GM19328 (cell line): ENCODE results near the gene C12orf76.
A peak's percentile ranks its signal among the peaks of the same experiment; 100 is the strongest.
"Not testable (repeated sequence)": the region's sequence is repeated elsewhere in the genome, so short reads cannot be mapped to it uniquely, and the experiment has no call there.

Experiments
- ATAC-seq: cut with Tn5 transposase; IDR thresholded peaks from one replicate; pipeline ENCODE4 v1.9.1; 2021; ENCODE audit warnings: mild to moderate bottlenecking, moderate library complexity; ENCODE audit not compliant: unreplicated experiment

Gene C12orf76

DNA sequence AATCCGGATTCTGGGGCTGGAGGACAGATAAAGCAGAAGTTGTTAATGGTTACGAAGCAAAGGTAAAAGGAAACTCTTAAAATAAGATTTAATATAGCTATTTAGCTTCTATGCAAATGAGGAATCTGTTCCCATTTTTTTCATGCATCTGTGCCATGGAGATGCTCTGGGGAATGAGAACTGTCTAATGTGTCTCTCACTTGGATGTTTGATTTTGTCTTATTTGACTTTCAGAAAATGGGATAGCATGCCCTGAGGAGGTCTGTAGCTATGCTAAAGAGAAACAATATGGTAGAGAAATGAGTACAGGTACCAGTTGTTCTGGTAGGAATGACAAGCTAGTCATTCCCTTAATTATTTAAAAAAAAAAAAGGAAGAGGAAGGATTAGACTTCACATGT is 24.3 kb downstream of the C12orf76 start:
- ATAC-seq: no peak

DNA sequence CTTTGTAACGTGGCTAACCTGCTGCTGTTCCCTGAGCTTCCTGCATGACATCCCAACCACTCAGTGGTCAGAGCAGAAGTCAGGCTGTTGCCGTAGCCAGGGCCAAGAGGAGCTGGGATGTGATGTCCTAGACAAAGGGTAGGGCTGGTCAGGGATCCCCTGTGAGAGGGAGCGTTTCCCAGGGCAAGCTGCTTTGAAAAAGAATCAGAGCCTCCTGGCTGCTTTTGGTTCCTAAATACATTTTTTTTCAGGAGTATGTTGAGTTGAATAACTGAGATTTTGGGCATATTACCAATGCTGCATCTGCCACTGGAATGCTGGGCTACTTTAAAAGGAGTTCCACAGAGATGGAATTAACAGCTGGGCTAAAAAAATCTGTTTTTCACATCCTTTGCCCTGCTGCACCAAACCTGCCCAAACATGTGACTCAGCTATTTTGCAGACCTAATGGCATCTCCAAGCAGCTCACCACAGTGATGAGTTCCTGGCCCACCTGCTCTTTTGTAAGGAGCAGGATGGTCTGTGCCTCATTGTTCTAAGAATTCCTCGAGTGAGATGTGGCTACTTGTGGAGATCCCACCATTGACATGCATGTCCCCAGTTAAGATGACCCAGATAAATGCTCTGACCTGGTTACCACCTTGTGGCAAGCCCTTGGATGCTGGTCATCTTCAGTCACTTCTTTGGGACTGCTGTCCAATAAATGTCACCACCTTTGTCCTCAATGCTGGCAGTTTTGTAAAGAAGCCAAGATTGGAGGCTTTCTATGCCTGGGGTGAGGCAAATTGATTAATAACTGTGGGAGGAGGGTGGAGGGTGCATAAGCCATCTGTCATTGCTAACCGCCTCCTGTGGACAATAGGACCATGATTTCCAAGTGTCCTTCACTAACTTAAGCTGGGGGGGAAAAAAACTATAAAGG is 25.0 kb downstream of the C12orf76 start:
- no peak for ATAC-seq

DNA sequence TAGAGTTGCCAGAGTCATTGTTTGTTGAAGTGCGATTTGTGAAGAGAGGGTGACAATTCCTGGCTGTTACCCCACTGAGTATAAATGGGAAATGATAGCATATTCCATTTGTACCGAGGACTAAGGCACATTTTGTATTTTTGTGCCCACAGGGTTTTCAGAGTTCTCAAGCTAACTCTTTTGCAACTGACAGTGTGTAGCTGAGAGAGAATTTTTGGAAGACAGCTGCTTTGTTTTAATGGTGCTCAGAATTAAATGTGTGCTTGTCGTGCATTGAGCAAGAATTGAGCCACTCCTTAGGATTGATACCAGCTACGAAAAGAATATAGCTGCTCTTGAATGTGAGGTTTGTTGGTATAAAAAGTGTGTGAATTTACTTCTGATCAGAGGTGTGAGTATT is 27.4 kb downstream of the C12orf76 start:
- no peak for ATAC-seq

DNA sequence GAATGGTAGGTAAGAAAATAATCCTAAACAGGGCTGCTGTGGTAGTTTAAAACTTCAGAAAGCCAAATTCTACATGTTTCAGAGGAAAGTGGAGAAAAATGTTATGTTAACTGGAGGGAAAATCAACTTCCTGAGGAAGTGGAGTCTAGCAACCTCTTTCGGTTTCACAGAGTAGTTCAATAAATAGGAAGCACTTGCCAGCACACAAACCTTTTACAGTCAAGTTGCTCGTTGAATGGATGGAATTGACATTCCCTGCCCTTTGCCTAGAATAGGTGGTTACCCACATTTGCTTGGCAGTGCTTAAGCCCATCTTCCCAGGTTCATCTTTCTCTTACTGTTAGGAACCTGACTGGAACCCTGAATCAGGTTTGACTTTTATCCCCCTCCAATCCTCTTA is 33.2 kb downstream of the C12orf76 start:
- no peak for ATAC-seq

DNA sequence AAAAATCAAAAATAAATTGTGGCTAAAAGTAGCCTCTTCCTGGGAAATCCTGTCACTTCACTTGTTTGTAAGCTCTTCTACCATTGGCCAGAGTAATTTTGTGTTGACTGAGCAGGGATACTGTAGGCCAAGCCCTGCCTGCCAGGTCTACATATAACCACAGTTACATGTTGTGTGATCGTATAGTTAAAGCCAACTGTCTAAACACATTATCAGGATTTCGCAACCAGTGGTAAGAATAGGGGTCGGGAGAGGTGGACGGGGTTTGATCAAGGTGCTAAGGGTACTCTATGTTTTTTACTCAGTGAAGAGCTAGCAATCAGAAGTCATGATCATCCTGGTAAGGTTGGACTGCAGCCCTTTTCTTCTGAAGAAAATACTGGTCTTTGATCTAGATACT is 35.7 kb downstream of the C12orf76 start:
- no peak for ATAC-seq

DNA sequence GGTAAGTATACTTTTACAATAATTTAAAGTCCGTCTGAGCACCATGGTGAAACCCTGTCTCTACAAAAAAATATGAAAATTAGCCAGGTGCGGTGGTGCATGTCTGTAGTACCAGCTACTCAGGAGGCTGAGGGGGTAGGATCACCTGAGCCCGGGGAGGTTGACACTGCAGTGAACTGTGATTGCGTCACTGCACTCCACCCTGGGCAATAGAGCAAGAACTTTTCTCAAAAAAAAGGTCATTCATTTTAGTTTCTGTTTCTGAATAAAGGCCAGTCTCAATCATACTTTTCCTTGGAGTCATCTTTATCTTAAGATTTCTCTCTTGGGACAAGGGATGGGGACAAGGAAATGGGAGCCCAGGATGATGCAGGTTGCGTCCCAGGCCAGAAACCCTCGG is 36.2 kb downstream of the C12orf76 start:
- ATAC-seq: peak; percentile 50

DNA sequence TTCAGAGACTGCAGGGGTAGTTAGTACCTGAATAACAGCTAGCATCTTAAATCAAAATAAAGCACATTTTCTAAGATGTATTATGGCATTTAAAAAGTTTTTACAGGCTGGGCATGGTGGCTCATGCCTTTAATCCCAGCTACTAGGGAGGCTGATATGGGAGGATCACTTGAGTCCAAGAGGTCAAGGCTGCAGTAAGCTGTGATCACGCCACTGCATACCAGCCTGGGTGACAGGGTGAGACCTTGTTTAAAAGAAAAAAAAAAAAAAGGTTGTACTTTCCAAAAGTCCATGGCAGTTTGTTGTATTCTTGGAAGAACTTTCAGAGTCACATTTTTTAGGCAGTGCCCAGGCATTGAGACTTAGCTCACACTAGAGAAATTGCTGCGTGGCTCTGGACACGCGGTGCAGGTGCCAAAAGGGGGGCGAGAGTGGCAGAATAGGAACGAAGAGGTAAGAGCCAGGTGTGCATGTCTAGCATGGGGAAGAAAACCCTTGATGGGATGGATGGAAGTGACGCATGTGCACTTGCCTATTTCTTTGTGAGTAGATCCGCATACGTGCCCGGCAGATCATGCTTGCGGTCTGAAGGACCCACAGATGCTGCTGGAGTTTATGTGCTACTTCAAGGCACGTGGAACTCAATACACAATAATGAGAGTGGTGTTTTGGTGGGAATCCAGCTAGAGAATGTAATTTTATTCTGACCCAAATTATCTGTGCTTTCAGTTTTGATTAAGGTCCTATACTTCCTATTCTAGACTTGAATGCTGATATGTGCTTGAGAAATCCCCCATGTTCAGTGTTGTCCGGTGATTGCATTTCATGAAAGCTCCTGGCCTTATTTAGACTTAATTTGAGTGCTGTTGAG is 37.2 kb downstream of the C12orf76 start:
- ATAC-seq: no peak

DNA sequence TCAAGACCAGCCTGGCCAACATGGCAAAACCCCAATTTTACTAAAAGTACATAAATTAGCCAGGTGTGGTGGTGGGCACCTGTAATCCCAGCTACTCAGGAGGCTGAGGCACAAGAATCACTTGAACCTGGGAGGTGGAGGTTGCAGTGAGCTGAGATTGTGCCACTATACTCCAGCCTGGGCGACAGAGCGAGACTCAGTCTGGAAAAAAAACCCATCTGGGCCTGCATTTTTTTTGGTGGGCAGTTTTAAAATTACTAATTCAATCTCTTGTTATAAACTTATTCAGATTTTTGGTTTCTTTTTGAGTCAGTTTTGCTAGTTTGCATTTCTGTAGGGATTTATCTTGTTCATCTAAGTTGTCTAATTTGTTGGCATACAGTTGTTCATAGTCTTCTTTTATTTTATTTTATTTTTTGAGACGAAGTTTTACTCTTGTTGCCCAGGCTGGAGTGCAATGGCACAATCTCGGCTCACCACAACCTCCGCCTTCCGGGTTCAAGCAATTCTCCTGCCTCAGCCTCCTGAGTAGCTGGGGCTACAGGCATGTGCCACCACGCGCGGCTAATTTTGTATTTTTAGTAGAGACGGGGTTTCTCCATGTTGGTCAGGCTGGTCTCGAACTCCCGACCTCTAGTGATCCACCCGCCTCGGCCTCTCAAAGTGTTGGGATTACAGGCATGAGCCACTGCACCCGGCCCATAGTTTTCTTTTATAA is 39.5 kb downstream of the C12orf76 start:
- ATAC-seq: not testable (repeated sequence)

DNA sequence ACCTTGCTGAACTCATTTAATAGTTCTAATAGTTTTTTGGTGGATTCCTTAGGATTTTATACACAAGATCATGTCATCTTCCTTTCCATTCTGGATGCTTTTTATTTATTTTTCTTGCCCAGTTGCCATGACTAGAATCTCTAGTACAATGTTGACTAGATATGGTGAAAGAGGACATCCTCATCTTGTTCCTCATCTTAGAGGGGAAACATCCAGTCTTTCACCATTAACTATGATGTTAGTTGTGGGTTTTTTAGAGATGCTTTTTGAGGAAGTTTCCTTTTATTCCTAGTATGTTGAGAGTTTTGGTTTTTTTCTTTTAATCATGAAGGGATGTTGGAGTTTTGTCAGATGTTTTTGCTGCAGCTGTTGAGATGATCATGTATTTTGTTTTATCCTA is 40.4 kb downstream of the C12orf76 start:
- ATAC-seq: no peak

DNA sequence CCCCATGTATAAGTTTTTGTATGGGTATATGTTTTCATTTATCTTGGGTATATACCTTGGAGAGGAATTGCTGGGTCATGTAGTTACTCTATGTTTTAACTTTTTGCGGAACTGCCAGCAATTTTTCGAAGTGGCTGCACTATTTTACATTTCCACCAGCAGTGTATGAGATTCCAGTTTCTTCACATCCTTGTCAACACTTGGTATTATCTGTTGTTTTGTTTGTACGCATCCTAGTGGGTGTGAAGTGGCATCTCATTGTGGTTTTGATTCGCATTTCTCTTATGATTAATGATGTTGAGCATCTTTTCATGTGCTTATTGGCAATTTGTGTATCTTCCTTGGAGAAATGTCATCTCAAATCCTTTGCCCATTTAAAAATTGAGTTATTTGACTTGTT is 42.2 kb downstream of the C12orf76 start:
- no peak for ATAC-seq

DNA sequence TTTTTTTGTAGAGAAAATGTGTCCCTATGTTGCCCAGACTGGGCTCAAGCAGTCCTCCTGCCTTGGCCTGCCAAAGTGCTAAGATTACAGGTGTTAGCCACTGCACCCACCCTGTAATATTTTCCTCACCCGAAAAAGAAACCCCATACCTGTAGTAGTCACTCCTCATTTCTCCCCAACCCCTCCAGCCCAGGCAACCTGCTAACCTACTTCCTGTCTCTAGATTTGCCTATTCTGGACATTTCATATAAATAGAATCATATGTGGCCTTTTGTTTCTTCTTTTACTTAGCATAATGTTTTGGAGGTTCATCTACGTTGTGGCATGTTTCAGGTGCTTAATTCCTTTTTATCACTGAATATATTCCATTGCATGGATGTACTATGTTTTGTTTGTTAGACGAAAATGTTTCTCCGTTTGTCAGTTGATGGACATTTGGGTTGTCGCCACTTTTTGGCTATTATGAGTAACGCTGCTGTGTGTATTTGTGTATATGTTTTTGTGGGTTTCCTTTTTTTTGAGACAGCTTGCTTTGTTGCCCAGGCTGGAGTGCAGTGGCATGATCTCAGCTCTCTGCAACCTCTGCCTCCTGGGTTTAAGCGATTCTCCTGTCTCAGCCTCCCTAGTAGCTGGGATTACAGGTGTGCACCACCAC is 42.9 kb downstream of the C12orf76 start:
- ATAC-seq: peak; percentile 42

DNA sequence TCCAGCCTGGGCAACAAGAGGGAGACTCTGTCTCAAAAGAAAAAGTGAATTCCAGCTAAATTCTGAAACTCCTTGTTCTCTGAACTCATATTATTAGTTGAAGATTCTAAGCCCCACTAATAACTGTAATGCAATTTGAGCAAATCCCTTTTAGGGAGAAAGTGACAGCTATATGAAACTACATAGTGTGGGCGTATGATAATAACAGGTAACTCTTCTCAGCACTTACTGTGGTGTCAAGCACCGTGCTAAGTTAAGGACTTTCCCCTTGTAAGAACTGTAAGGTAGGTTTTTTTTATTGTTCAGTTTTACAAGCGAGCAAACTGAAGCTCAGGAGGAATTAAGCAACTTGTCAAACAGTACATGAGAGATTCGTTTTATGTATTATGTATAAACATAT is 43.7 kb downstream of the C12orf76 start:
- no peak for ATAC-seq

DNA sequence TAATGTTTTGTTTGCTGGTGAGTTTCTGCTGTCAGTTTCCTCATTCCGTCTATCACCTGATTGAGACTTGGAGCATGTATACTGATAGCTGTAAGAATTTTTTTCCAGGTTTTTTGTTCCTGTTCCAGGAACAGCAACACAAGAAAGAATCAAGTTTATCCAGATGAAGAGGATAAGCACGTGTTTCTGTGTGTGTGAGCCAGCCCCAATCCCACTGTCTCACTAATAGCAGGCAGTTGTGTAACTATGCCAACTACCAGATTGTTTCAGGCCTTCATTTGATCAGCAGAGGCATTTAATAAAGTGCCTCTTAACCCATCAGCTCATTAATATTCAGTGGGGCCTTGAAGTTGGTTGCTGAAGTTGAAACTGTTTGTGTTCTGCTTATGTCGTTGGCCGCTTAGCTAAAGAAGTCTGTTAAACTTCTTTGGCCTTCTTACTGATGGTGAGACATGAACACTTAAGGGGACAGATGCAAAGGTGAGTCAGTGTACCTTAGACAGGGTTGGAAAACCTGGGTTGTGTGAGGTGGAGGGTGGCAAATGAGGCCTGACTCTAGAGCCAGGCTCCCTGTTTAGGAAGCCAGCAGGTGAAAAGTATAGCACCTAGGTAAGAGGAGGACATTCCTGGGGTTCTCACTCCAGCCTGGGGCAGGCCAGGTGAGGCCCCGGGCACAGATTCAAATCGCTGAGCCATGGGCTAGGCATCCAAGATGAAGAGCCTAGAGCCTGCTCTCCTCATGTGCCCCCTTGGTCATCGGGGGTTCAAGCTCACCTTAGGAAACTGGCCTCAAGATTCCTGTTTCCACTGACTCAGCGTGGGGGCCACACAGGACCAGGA is 45.4 kb downstream of the C12orf76 start:
- ATAC-seq: no peak

DNA sequence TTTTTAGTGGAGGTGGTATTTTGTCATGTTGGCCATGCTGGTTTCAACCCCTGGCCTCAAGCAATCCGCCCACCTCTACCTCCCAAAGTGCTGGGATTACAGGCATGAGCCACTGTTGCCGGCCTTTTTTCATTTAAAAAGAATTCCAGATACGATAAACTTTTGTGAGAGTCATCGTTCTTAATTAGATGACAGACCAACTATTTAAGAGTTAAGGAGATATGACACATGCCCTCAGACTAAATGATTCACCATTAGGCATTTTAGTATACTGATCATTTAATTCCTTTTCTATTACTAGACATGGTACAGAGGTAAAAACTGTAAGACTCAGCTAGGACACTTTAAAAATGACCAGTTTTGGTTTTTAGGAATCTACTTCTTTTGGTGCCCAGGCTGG is 46.7 kb downstream of the C12orf76 start:
- ATAC-seq: no peak

DNA sequence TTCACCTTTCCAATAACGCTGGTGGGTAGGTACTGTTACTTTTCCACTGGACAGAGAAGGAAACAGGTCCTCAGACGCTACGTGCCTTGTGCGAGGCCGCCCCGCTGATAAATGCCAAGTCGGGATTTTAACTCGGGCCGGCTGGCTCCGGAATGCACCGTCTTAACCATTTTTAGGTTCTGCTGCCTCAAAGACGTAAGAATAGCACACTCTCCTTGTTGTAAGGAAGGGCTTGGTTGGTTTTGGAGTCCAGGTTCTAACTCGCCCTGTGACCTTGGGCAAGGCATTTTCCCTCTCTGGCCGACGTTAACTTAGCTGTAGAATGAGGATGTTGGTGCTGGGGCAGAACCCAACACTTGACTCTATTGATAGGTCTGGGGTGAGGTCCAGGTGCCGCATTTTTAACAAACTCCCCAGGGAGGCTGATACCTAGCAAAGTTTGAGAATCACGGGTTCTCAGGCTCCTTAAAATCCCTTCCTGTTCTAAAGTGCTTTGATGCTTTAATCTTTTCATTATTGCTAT is 48.3 kb downstream of the C12orf76 start:
- no peak for ATAC-seq

DNA sequence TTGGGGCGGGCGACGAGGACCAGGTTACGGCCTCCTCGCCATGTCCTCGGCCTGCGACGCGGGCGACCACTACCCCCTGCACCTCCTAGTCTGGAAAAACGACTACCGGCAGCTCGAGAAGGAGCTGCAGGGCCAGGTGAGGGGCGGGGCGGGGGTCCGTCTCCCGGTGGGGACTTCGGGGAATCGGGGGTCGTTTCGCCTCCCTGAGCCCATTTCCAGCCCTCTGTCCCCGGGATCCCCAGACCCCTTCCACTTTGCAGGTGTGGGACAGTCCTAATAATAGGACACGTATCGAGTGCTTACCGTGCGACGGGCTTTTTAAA is 48.7 kb downstream of the C12orf76 start:
- no peak for ATAC-seq

DNA sequence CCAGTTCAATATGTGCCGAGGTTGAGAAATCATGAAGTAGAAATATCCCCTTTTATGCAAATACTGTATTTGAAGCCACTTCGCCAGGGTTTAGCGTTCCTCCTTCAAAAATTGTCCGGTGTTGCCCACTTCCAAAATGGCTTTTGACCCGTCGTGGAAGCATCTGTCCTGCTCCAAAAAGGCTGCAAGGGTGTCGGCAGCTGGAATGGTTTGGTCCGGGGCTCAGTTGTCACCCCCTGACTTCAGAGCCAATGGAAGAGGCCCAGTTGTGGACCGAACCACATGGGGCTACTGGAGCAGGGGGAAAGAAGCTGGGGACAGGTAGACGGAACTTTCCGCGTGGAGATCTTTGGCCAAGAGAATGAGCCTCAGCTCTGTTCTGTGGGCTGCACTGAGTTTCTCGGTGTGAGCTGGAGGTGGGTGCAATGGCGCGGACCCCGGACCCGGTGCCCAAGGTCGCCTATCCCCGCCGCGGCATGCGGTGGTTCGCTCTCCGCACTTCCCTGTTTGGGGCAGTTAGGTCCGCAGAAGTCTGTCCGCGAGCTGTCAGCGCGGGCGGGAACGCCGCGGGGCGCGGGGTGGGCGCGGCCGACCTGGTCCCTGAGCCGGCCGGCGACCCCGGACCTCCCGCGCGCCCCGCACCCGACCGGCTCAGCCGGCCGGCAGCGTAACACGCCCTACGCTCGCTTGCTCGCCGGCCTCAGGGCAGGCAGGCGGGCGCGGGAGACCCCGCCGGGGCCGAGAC is 49.2 kb downstream of the C12orf76 start, which contains the start of gene ANKRD13A:
Gene ANKRD13A, plus strand, starts transcription at position 527 of the 745 bp plus-strand sequence. CDS start 259 bp downstream, outside the sequence.
- peak; percentile 44 for ATAC-seq

DNA sequence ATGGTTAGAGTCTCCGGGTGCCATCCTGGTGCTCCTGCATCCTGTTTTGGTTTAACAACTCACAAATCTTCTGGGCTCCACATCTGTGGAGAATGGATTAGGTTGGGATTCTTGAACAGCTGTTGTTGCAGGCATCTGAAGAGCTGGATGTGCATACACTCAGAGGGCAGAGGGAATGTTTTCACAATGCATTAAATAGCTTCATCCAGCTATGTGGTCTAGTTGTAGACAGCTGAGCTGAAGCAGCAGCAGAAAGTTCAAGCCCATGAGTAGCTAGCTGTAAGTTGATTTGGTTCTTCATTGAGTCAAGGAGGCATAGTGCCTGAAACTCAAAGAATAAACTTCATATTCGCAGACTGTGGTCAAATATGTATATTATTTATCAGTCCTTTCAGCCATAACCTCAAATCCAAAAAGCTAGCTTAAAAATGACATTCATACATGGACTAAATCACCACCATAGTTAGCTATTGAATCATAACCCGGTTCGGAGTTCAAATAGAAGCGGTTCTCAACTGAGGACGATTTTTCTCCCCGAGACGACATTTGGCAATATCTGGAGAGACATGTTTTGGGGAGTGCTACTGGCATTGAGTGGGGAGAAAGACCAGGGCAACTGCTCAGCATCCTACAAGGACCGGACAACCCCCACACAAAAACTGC is 50.0 kb downstream of the C12orf76 start:
- ATAC-seq: no peak
